ENCODE measurements around the gene PPARD. TPM values are rescaled to one million over a fixed set of nuclear protein-coding genes. Genes with fewer than 3 reads are reported as not detected.

The PPARD gene
- total and polyA plus RNA-seq, 2 of the 13 experiments (the other 11 are each of a cell fraction or from before 2014, with no cell fraction given): 6.1 to 13.3 TPM

DNA sequence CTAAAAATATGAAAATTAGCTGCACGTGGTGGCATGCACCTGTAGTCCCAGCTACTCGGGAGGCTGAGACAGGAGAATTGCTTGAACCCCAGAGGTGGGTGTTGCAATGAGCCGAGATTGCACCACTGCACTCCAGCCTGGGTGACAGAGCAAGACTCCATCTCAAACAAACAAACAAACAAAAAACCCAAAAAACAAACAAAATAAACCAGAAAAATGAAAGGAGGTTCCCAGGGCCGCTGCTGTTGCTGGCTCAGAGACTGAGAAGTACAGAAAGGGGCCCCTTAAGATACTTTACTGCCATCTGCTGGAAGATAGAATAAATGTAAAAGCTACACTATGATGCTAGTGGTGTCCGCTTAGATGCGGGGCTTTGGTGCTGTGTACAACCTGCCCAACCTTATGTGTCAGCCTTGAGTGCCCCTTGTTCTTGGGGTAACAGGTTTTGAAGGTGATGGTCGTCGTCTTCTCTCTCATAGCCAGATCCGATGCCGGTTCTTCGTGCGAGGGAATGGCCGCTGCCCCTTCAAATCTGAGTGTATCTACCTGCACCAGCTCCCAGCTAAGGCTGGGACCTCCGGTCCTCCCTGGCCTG, 107.0 kb downstream of the PPARD start (continued):
- TF ChIP-seq, protein P1, sequence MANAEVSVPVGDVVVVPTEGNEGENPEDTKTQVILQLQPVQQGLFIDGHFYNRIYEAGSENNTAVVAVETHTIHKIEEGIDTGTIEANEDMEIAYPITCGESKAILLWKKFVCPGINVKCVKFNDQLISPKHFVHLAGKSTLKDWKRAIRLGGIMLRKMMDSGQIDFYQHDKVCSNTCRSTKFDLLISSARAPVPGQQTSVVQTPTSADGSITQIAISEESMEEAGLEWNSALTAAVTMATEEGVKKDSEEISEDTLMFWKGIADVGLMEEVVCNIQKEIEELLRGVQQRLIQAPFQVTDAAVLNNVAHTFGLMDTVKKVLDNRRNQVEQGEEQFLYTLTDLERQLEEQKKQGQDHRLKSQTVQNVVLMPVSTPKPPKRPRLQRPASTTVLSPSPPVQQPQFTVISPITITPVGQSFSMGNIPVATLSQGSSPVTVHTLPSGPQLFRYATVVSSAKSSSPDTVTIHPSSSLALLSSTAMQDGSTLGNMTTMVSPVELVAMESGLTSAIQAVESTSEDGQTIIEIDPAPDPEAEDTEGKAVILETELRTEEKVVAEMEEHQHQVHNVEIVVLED (CRISPR knock-in tag; IDR thresholded peaks at IDR 0.05; ENCODE audit: borderline replicate concordance): no peak; the same call in 1 of the 2 replicates
- TF ChIP-seq, protein P2, sequence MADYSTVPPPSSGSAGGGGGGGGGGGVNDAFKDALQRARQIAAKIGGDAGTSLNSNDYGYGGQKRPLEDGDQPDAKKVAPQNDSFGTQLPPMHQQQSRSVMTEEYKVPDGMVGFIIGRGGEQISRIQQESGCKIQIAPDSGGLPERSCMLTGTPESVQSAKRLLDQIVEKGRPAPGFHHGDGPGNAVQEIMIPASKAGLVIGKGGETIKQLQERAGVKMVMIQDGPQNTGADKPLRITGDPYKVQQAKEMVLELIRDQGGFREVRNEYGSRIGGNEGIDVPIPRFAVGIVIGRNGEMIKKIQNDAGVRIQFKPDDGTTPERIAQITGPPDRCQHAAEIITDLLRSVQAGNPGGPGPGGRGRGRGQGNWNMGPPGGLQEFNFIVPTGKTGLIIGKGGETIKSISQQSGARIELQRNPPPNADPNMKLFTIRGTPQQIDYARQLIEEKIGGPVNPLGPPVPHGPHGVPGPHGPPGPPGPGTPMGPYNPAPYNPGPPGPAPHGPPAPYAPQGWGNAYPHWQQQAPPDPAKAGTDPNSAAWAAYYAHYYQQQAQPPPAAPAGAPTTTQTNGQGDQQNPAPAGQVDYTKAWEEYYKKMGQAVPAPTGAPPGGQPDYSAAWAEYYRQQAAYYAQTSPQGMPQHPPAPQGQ (CRISPR knock-in tag; IDR thresholded peaks at IDR 0.05; ENCODE audit: borderline replicate concordance): no peak
- TF ChIP-seq PATZ1 (CRISPR knock-in tag; IDR thresholded peaks at IDR 0.05) (0 out of 2 replicates have a peak, but pooled peaks have one; percentile 13), ATRX (CRISPR knock-in tag; IDR thresholded peaks at IDR 0.05; ENCODE audit: borderline replicate concordance) (no peak), ZMYM4 (CRISPR knock-in tag; IDR thresholded peaks at IDR 0.05) (no peak), ELF3 (CRISPR knock-in tag; IDR thresholded peaks at IDR 0.05) (peak; percentile 46; the same call in 1 of the 2 replicates), ZHX2 (IDR thresholded peaks at IDR 0.05; ENCODE audit: low read depth) (no peak), ZHX2 (CRISPR knock-in tag; IDR thresholded peaks at IDR 0.05; ENCODE audit: borderline replicate concordance) (no peak), EHMT2 (IDR thresholded peaks at IDR 0.05; ENCODE audit: borderline replicate concordance, low read depth, low read length) (no peak), ARNT (IDR thresholded peaks at IDR 0.05) (no peak), YEATS2 (CRISPR knock-in tag; IDR thresholded peaks at IDR 0.05; ENCODE audit: borderline replicate concordance) (peak; percentile 16; the same call in 1 of the 2 replicates), ISX (CRISPR knock-in tag; conservative IDR thresholded peaks at IDR 0.05) (no peak), POGZ (CRISPR knock-in tag; IDR thresholded peaks at IDR 0.05) (no peak), ZNF816 (CRISPR knock-in tag; IDR thresholded peaks at IDR 0.05; ENCODE audit: borderline replicate concordance) (no peak), REXO4 (CRISPR knock-in tag; IDR thresholded peaks at IDR 0.05; ENCODE audit: borderline replicate concordance) (no peak)
- TF ChIP-seq, protein P3, sequence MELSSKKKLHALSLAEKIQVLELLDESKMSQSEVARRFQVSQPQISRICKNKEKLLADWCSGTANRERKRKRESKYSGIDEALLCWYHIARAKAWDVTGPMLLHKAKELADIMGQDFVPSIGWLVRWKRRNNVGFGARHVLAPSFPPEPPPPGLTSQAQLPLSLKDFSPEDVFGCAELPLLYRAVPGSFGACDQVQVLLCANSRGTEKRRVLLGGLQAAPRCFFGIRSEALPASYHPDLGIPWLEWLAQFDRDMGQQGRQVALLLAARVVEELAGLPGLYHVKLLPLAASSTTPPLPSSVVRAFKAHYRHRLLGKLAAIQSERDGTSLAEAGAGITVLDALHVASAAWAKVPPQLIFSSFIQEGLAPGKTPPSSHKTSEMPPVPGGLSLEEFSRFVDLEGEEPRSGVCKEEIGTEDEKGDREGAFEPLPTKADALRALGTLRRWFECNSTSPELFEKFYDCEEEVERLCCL (CRISPR knock-in tag; IDR thresholded peaks at IDR 0.05; ENCODE audit: borderline replicate concordance): no peak

All from HepG2 (cell line).